Testis (tissue), 2 donors: Measurements from ENCODE around the gene POC1B.

Source experiments
- CTCF ChIP-seq, 3 experiments: fragments of 450-650 bp in 2 of 3; fragments of 200-600 bp in 1 of 3; sonication (generic) in 1 of 3; IDR thresholded peaks; one replicate each; pipeline ENCODE4 v1.5.1; 2016 to 2019; ENCODE audit warnings: antibody characterized with exemption in 3 of 3, mild to moderate bottlenecking in 2 of 3, moderate library complexity in 1 of 3
- POLR2A ChIP-seq: fragments of 450-650 bp; IDR thresholded peaks from one replicate; pipeline ENCODE4 v1.6.1; 2017; ENCODE audit warnings: antibody characterized with exemption, mild to moderate bottlenecking, moderate library complexity

GRCh38 chr12:89537389-89537788 lies 11.5 kb upstream of the POC1B start:
- TF ChIP-seq CTCF (IDR thresholded peaks at IDR 0.05) (no peak), POLR2A (no peak)
